Measurements from ENCODE around the gene EXOC2.

EXOC2 gene

DNA sequence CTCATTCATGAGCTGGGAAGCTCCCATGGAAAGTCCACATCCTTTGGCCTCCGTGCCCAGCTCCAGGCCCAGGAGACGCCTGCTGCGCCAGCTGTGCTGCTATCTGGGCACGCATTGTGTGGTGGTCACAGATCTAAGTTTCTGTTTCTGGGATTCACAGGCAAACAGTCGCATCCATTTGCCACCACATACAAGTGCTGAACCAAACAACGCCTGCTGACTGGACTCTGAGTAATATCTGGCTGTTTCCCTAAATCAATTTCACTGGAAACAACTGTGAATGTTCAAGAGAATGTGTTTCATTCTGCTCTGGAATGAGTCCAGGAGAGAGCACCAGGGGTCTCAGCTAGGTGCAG is 255.9 kb downstream of the EXOC2 start:
- no peak for DNase-seq

DNA sequence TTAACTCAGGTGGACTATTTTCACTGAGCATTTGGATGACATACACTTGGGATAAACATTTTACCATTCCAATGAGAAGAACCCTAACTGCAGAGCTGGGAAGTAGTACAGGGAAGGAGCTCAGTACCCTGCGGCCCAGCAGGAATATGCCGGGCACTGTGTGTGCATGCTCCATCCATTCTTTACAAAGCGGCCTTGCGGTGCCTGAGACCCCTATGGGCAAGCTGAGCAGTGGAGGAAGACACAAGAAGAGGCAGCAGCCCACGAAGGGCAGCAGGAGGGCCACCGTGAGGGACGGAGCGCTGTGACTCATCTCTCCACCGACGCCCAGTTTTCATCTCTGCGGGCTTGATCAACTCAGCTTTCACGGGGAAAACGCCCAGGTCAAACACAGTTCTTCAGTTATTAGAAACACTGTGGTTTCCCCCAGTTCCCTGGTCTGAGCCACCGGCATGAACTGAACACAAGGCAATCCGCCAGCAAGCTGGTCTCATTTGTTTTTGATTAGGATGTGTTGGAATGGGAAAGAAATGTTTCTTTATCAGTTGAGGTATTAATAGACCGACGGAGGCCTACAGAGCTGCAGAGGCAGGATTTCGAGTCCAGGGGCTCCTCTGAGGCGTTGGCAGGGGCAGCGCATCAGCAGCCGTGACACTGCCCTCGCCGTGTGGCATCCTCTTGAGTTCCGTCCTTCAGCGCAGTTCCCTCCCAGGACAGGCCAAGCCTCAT is 256.5 kb downstream of the EXOC2 start:
- no peak for DNase-seq

DNA sequence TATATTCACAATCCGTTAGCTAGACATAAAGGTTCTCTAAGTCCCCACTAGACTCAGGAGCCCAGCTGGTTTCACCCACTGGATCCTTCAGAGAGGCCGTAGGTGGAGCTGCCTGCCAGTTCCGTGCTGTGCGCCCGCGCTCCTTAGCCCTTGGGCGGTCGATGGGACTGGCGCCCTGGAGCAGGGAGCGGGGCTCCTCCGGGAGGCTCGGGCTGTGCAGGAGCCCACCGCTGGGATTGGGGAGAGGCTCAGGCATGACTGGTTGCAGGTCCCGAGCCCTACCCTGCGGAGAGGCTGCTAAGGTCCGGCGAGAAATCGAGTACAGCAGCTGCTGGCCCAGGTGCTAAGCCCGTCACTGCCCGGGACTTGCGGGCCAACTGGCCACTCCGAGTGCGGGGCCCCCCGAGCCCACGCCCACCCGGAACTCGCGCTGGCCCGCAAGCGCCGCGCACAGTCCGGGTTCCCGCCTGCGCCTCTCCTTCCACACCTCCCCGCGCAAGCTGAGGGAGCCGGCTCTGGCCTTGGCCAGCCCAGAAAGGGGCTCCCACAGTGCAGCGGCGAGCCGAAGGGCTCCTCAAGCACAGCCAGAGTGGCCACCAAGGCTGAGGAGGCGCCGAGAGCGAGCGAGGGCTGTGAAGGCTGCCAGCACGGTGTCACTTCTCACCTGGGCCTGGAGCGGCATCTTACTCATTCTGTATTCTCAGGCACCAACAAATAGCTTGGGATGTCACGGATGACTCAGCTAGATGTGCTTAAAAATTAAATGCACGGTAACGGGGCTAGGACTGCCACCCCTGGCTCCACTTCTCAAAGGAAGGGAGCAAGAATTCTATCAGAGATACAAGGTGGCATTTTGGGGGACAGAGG is 257.3 kb downstream of the EXOC2 start:
- no peak for DNase-seq
